Neural crest cell (in vitro differentiated cells): ENCODE data around the gene TRAF3IP3. TPM values are rescaled to one million over a fixed set of nuclear protein-coding genes. Genes with fewer than 3 reads are reported as not detected.

Source experiments
- DNase-seq: peaks from one replicate; pipeline ENCODE4 v3.0.0; 2021; ENCODE audit warnings: low read depth, mixed read lengths, low spot score
- H3K27ac Mint-ChIP-seq: one replicate; pipeline ENCODE4 v1.8.0; 2021; ENCODE audit warnings: mild to moderate bottlenecking, mixed read lengths; ENCODE audit not compliant: unreplicated experiment
- H3K27me3 Mint-ChIP-seq: 2 replicates; pipeline ENCODE4 v1.8.0; 2021; ENCODE audit warnings: low read depth, mild to moderate bottlenecking, mixed read lengths
- H3K36me3 Mint-ChIP-seq: 2 replicates; pipeline ENCODE4 v1.8.0; 2021; ENCODE audit warnings: low read depth, mild to moderate bottlenecking, mixed read lengths
- H3K4me1 Mint-ChIP-seq: 2 replicates; pipeline ENCODE4 v1.8.0; 2021; ENCODE audit warnings: mixed read lengths
- H3K4me3 Mint-ChIP-seq: one replicate; pipeline ENCODE4 v1.8.0; 2021; ENCODE audit warnings: mild to moderate bottlenecking, mixed read lengths
- H3K9me3 Mint-ChIP-seq: 2 replicates; pipeline ENCODE4 v1.8.0; 2021; ENCODE audit warnings: mixed read lengths
- total RNA-seq: library from RNA; stranded (reverse); gene quantifications from 2 replicates; pipeline ENCODE4 v1.2.1, GENCODE V29; 2021
- TF ChIP-seq, protein P1 (sequence below): fragments of 200-600 bp; sonication (generic); conservative IDR thresholded peaks from 2 replicates; pipeline ENCODE4 v1.5.0; 2021; ENCODE audit warnings: antibody characterized with exemption, mild to moderate bottlenecking

The TRAF3IP3 gene
- total RNA-seq, 1 donor from 2014 or later = not detected

DNA sequence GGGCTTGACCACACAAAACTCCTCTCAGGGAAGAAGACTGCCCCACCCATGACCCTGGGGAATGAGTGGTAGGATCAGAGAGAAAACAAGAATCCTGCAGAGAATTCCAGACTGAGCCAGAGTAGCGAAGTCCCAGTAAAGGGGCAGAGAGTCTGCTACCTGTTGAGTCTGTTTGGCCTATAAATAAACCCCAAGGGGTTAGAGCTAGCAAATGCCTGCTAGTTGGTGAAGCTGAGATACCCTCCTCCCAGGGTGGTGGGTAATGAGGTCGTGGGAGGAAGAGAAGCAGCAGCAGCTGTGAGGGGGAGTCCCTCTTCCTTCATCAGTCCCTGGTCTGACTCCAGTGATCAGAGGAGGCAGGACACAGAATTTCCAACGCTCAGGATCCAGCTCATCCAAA, 2.5 kb downstream of the TRAF3IP3 start:
- Mint-ChIP-seq H3K4me1 (no peaks in the 10 kb centered on the region), H3K27ac (peak overlapping the region; percentile 78), H3K9me3 (no peaks in the 10 kb centered on the region), H3K4me3 (no peak overlapping the region), H3K36me3 (no peaks in the 10 kb centered on the region), H3K27me3 (peaks cover 36% of the 10 kb centered on the region)
- no peak for DNase-seq
- TF ChIP-seq, protein P1, sequence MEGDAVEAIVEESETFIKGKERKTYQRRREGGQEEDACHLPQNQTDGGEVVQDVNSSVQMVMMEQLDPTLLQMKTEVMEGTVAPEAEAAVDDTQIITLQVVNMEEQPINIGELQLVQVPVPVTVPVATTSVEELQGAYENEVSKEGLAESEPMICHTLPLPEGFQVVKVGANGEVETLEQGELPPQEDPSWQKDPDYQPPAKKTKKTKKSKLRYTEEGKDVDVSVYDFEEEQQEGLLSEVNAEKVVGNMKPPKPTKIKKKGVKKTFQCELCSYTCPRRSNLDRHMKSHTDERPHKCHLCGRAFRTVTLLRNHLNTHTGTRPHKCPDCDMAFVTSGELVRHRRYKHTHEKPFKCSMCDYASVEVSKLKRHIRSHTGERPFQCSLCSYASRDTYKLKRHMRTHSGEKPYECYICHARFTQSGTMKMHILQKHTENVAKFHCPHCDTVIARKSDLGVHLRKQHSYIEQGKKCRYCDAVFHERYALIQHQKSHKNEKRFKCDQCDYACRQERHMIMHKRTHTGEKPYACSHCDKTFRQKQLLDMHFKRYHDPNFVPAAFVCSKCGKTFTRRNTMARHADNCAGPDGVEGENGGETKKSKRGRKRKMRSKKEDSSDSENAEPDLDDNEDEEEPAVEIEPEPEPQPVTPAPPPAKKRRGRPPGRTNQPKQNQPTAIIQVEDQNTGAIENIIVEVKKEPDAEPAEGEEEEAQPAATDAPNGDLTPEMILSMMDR = no peak

DNA sequence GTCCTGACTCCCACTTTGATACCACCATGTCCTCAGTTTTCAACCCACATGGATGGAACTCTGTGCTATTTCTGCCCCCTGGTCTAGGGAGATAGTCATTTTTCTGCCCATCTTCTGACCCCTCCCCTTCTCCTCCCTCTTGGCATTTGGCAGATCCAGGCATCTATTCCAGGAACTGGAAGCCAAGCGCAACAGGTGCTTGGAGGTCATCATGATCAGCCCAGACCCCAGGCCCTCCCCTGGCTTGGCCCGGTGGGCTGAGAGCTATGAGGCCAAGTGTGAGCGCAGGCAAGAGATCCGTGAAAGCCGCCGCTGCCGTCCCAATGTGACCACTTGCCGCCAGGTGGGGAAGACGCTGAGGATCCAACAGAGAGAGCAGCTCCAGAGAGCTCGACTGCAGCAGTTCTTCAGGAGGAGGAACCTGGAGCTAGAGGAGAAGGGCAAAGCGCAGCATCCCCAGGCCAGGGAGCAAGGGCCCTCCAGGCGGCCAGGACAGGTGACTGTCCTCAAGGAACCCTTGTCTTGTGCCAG, 4.0 kb downstream of the TRAF3IP3 start:
- no peak for DNase-seq
- no peaks in the 10 kb centered on the region for H3K9me3 Mint-ChIP-seq
- TF ChIP-seq, protein P1 = no peak
- H3K27ac Mint-ChIP-seq = no peak overlapping the region
- no peaks in the 10 kb centered on the region for H3K36me3 Mint-ChIP-seq
- peaks cover 34% of the 10 kb centered on the region for H3K27me3 Mint-ChIP-seq
- H3K4me1 Mint-ChIP-seq = no peaks in the 10 kb centered on the region
- H3K4me3 Mint-ChIP-seq = no peak overlapping the region

DNA sequence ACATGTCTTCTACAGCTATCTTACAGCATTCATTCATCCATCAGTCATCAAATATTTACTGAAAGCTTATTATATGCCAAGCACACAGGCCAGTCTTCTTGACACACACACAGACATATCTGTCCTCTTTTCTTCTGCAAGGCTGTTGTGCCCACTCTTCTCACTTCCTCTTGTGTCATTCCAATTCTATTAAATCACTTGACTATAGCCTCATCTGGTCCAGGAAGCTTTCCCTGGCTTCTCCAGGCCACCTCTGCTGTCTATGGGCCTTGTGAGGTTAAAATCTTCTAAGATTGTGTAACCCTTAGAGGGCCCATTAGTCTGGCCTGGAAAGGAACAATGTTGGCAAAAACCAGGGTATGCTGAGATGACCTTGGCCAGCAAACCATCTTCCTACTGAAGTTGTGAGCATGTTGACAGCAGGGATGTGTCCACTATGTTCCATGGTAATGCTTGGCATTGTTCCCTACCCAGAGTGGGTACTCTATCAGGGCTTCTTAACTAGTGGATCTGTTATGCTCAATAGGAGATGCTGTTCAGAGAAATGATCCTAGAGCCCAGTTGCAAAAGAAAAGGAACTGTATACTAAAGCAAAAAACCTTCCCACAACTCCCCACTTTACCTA, 5.3 kb downstream of the TRAF3IP3 start:
- TF ChIP-seq, protein P1 = no peak
- peaks cover 27% of the 10 kb centered on the region for H3K27me3 Mint-ChIP-seq
- H3K9me3 Mint-ChIP-seq = no peaks in the 10 kb centered on the region
- no peak for DNase-seq
- H3K4me3 Mint-ChIP-seq = no peak overlapping the region
- H3K4me1 Mint-ChIP-seq = no peaks in the 10 kb centered on the region
- H3K27ac Mint-ChIP-seq = no peak overlapping the region
- H3K36me3 Mint-ChIP-seq = no peaks in the 10 kb centered on the region

DNA sequence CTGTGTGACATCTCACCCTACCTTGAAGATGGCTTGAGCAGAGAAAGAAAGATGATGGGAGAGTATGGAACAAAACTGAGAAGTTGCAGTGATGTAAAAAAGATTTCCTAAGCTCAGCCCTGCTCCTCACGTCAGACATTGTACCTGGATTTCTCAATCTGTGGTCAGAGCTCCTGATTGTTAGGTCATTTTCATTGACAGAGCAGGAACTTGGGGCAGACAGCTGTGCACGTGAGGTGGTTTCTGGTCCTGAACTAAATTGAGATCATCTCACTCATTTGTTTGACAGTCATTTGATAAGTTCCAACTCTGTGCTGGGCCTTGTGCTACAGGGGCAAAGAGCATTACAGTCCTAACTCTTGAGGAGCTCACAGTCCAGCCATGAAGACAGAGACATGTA, 10.2 kb downstream of the TRAF3IP3 start:
- TF ChIP-seq, protein P1 = no peak
- H3K4me3 Mint-ChIP-seq = no peak overlapping the region
- no peak overlapping the region for H3K27ac Mint-ChIP-seq
- peaks cover 9% of the 10 kb centered on the region for H3K4me1 Mint-ChIP-seq
- H3K36me3 Mint-ChIP-seq = no peaks in the 10 kb centered on the region
- peaks cover 18% of the 10 kb centered on the region for H3K27me3 Mint-ChIP-seq
- H3K9me3 Mint-ChIP-seq = no peaks in the 10 kb centered on the region
- no peak for DNase-seq

DNA sequence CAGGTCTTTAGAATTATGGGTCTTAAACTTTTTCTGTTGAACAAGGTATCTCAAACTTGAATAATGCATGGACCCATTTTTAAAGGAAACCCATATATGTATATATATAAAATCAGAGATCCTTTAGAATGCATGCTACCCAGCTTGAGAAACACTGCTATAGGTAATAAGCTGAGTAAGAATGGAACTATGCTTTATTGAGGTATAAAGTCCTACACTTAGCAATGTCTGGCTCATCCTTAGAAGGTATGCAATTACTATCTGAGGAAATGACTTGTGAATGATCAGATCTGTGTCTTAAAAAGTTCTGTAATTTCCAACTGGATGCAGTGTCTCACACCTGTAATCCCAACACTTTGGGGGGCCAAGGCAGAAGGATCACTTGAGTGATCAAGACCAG, 11.2 kb downstream of the TRAF3IP3 start:
- no peak overlapping the region for H3K4me3 Mint-ChIP-seq

More for the DNA sequence above, 11.2 kb downstream of the TRAF3IP3 start:
- H3K9me3 Mint-ChIP-seq = no peaks in the 10 kb centered on the region
- no peak overlapping the region for H3K27ac Mint-ChIP-seq
- no peak for DNase-seq
- no peaks in the 10 kb centered on the region for H3K36me3 Mint-ChIP-seq
- peaks cover 11% of the 10 kb centered on the region for H3K27me3 Mint-ChIP-seq
- TF ChIP-seq, protein P1 = no peak
- peaks cover 9% of the 10 kb centered on the region for H3K4me1 Mint-ChIP-seq
